H1 (cell line): ENCODE results near the gene THUMPD2. TPM values are rescaled to one million over a fixed set of nuclear protein-coding genes. Genes with fewer than 3 reads are reported as not detected.

Experiments
- CTCF ChIA-PET: fragments of 300-600 bp; sonication (Branson Sonifier 250); formaldehyde crosslinking; loops from one replicate; lab custom pipeline; 2021; ENCODE audit not compliant: partially characterized antibody; lab: Charles Lee
- POLR2A ChIA-PET: fragments of 300-600 bp; sonication (Branson Sonifier 250); formaldehyde crosslinking; loops from one replicate; lab custom pipeline; 2021; ENCODE audit warnings: inconsistent platforms; ENCODE audit not compliant: partially characterized antibody; lab: Charles Lee
- DNase-seq, 2 experiments: peaks; one replicate each; pipeline versions ENCODE4 v3.0.0 to v3.0.0-alpha.2; 2010 to 2022; ENCODE audit warnings: low spot score in 2 of 2, low read depth in 1 of 2, mixed read lengths in 1 of 2
- FAIRE-seq: peaks from 2 replicates; lab custom pipeline; 2011; peaks lifted over from hg19 to GRCh38; lab: Jason Lieb, UNC
- H2AFZ ChIP-seq: 2 replicates; pipeline ENCODE4 v1.8.1; 2012; ENCODE audit warnings: low read length, inconsistent platforms
- H2AK5ac ChIP-seq: 2 replicates; pipeline ENCODE4 v1.6.1; 2013; ENCODE audit warnings: low read depth, low read length
- H2BK120ac ChIP-seq: replicated peaks from 2 replicates; pipeline ENCODE3; 2013; ENCODE audit warnings: low read depth, low read length, inconsistent platforms
- H2BK12ac ChIP-seq: 2 replicates; pipeline ENCODE4 v1.6.1; 2013; ENCODE audit warnings: low read depth, low read length
- H2BK15ac ChIP-seq: 2 replicates; pipeline ENCODE4 v1.6.1; 2013; ENCODE audit warnings: low read length
- H2BK20ac ChIP-seq: 2 replicates; pipeline ENCODE4 v1.6.1; 2013; ENCODE audit warnings: low read length
- H2BK5ac ChIP-seq: 2 replicates; pipeline ENCODE4 v1.6.1; 2013; ENCODE audit warnings: low read depth, low read length
- H3K14ac ChIP-seq: 2 replicates; pipeline ENCODE4 v1.6.1; 2013; ENCODE audit warnings: inconsistent platforms; ENCODE audit not compliant: insufficient read length
- H3K18ac ChIP-seq: 2 replicates; pipeline ENCODE4 v1.6.1; 2013; ENCODE audit warnings: low read length; ENCODE audit errors: extremely low read depth
- H3K23ac ChIP-seq: 2 replicates; pipeline ENCODE4 v1.6.1; 2013; ENCODE audit warnings: inconsistent platforms; ENCODE audit not compliant: insufficient read length
- H3K23me2 ChIP-seq: 2 replicates; pipeline ENCODE4 v1.6.1; 2013; ENCODE audit warnings: low read depth, low read length
- H3K27ac ChIP-seq: 2 replicates; pipeline ENCODE4 v1.6.1; 2011; ENCODE audit warnings: low read depth, low read length, inconsistent platforms
- H3K27me3 ChIP-seq, 4 experiments: replicated peaks in 1 of 4; 1 replicate in 1 of 4; 2 replicates in 3 of 4; pipeline versions ENCODE4 v1.6.1 to v1.8.1; 2011 to 2013; ENCODE audit warnings: low read length in 3 of 4, mild to moderate bottlenecking in 3 of 4, inconsistent platforms in 2 of 4, mixed read lengths in 2 of 4, moderate library complexity in 1 of 4; ENCODE audit not compliant: control insufficient read depth in 3 of 4, insufficient read depth in 3 of 4; ENCODE audit errors: extremely low read depth in 1 of 4
- H3K36me3 ChIP-seq, 4 experiments: 2 replicates each; pipeline versions ENCODE4 v1.6.1 to v1.8.1; 2011 to 2013; ENCODE audit warnings: mild to moderate bottlenecking in 4 of 4, low read length in 3 of 4, moderate library complexity in 2 of 4, control low read depth in 1 of 4, inconsistent platforms in 1 of 4; ENCODE audit not compliant: insufficient read depth in 4 of 4, control insufficient read depth in 2 of 4
- H3K4ac ChIP-seq: replicated peaks from 2 replicates; pipeline ENCODE3; 2013; ENCODE audit warnings: low read length, low read depth, mixed read lengths, inconsistent platforms; ENCODE audit not compliant: insufficient read length
- H3K4me1 ChIP-seq, 4 experiments: replicated peaks in 1 of 4; 1 replicate in 1 of 4; 2 replicates in 3 of 4; pipeline versions ENCODE4 v1.6.1 to v1.8.1; 2011 to 2013; ENCODE audit warnings: low read length in 3 of 4, inconsistent platforms in 2 of 4, mixed read lengths in 1 of 4; ENCODE audit not compliant: insufficient read depth in 4 of 4, control insufficient read depth in 3 of 4
- H3K4me2 ChIP-seq, 2 experiments: 2 replicates each; pipeline versions ENCODE4 v1.6.1 to v1.8.1; 2011 to 2013; ENCODE audit warnings: low read depth in 2 of 2, low read length in 2 of 2, control low read depth in 1 of 2, inconsistent platforms in 1 of 2, mild to moderate bottlenecking in 1 of 2; ENCODE audit not compliant: insufficient read depth in 1 of 2
- H3K4me3 ChIP-seq, 4 experiments: fragments of 200-600, 300-600 bp in 1 of 4; sonication (generic), shearing (Covaris generic), sonication (Bioruptor Twin) in 1 of 4; 2 replicates each; pipeline versions ENCODE4 v1.5.1 to v1.8.1; 2011 to 2016; ENCODE audit warnings: low read length in 4 of 4, low read depth in 3 of 4, control low read depth in 2 of 4, inconsistent platforms in 2 of 4, mild to moderate bottlenecking in 2 of 4, mixed read lengths in 1 of 4, moderate library complexity in 1 of 4; ENCODE audit not compliant: insufficient read depth in 2 of 4; ENCODE audit errors: extremely low read depth in 1 of 4
- H3K56ac ChIP-seq: replicated peaks from 2 replicates; pipeline ENCODE3; 2013; ENCODE audit warnings: low read depth, mild to moderate bottlenecking, mixed read lengths, low read length, inconsistent platforms; ENCODE audit not compliant: insufficient read length
- H3K79me1 ChIP-seq: 2 replicates; pipeline ENCODE4 v1.6.1; 2013; ENCODE audit warnings: low read depth, low read length, control low read depth
- H3K79me2 ChIP-seq, 2 experiments: 2 replicates each; pipeline versions ENCODE4 v1.6.1 to v1.8.1; 2012 to 2013; ENCODE audit warnings: low read length in 2 of 2, mild to moderate bottlenecking in 2 of 2, inconsistent platforms in 1 of 2; ENCODE audit not compliant: insufficient read depth in 2 of 2, control insufficient read depth in 1 of 2
- H3K9ac ChIP-seq, 4 experiments: replicated peaks in 1 of 4; 1 replicate in 1 of 4; 2 replicates in 3 of 4; pipeline versions ENCODE4 v1.6.1 to v1.8.1; 2011 to 2013; ENCODE audit warnings: low read depth in 3 of 4, low read length in 3 of 4, control low read depth in 2 of 4, mild to moderate bottlenecking in 2 of 4, moderate library complexity in 2 of 4, inconsistent platforms in 1 of 4; ENCODE audit errors: extremely low read depth in 1 of 4
- H3K9me3 ChIP-seq, 2 experiments: 2 replicates each; pipeline versions ENCODE4 v1.6.1 to v1.8.1; 2012 to 2013; ENCODE audit warnings: mild to moderate bottlenecking in 2 of 2, moderate library complexity in 2 of 2, control low read depth in 1 of 2, inconsistent platforms in 1 of 2, low read depth in 1 of 2, low read length in 1 of 2, mixed read lengths in 1 of 2; ENCODE audit not compliant: insufficient read depth in 2 of 2
- H4K20me1 ChIP-seq, 2 experiments: replicated peaks in 1 of 2; 2 replicates each; pipeline versions ENCODE3 to v1.8.1; 2011 to 2013; ENCODE audit warnings: inconsistent platforms in 2 of 2, low read length in 2 of 2, mild to moderate bottlenecking in 1 of 2; ENCODE audit not compliant: insufficient read depth in 2 of 2, control insufficient read depth in 1 of 2
- H4K5ac ChIP-seq: 2 replicates; pipeline ENCODE4 v1.6.1; 2013; ENCODE audit warnings: low read length, low read depth, mixed read lengths, inconsistent platforms; ENCODE audit not compliant: insufficient read length
- H4K8ac ChIP-seq: 2 replicates; pipeline ENCODE4 v1.8.0; 2013; ENCODE audit warnings: mild to moderate bottlenecking, moderate library complexity, low read length, inconsistent platforms; ENCODE audit not compliant: insufficient read depth; ENCODE audit errors: extremely low read depth
- H4K91ac ChIP-seq: replicated peaks from 2 replicates; pipeline ENCODE3; 2013; ENCODE audit warnings: low read length, mixed read lengths, inconsistent platforms; ENCODE audit not compliant: insufficient read length
- CBX5 ChIP-seq: fragments of 300-800, 300-1000 bp; sonication (generic); IDR thresholded peaks from 2 replicates; pipeline ENCODE4 v1.7.1; 2016; ENCODE audit warnings: antibody characterized with exemption, low read length, low read depth
- E2F6 ChIP-seq: IDR thresholded peaks from 2 replicates; pipeline ENCODE4 v1.6.1; 2012; ENCODE audit warnings: inconsistent platforms
- EP300 ChIP-seq, 2 experiments: IDR thresholded peaks; 1 replicate in 1 of 2; 2 replicates in 1 of 2; pipeline ENCODE4 v1.6.1; 2011 to 2012; ENCODE audit warnings: low read depth in 2 of 2, low read length in 2 of 2, mild to moderate bottlenecking in 2 of 2, borderline replicate concordance in 1 of 2, inconsistent platforms in 1 of 2, moderate library complexity in 1 of 2
- GABPA ChIP-seq: IDR thresholded peaks from 2 replicates; pipeline ENCODE4 v1.6.1; 2011; ENCODE audit warnings: mild to moderate bottlenecking, low read length, moderate library complexity, borderline replicate concordance; ENCODE audit not compliant: insufficient read depth
- SP1 ChIP-seq: IDR thresholded peaks from 2 replicates; pipeline ENCODE4 v1.6.1; 2011; ENCODE audit warnings: low read depth, low read length
- YY1 ChIP-seq: IDR thresholded peaks from 2 replicates; pipeline ENCODE4 v1.6.1; 2011; ENCODE audit warnings: low read depth, mild to moderate bottlenecking, low read length
- WGBS, 2 experiments: shearing (Covaris generic) in 1 of 2; methylation state at CpG; one replicate each; pipeline versions ENCODE4 v1.1.6 to v1.1.7; 2013 to 2015; ENCODE audit warnings: low lambda C conversion rate in 2 of 2, mixed read lengths in 2 of 2, inconsistent platforms in 1 of 2, low coverage in 1 of 2, missing lambda C conversion rate in 1 of 2; ENCODE audit not compliant: insufficient replicate concordance in 2 of 2, insufficient coverage in 1 of 2, insufficient read length in 1 of 2; ENCODE audit errors: extremely low coverage in 1 of 2, missing lambda C conversion rate in 1 of 2; 5-methylcytosine and 5-hydroxymethylcytosine counted together
- polyA plus RNA-seq, 7 experiments: library from polyadenylated mRNA; depleted of rRNA in 3 of 7; stranded (reverse) in 5 of 7; unstranded in 2 of 7; fragments of >200 nt in 5 of 7; fragments of 200-250 nt in 2 of 7; gene quantifications; 1 replicate in 5 of 7; 2 replicates in 1 of 7; 4 replicates in 1 of 7; pipeline versions ENCODE4 v1.2.1 to v1.2.3, GENCODE V29; 2011 to 2013; ENCODE audit warnings: missing spikeins in 2 of 7, mixed read lengths in 2 of 7
- total RNA-seq: library from RNA; stranded (reverse); fragmentation: NEBNext Ultra II Directional; extraction: Animal tissue kit (Norgen Biotek cat#: 25700); gene quantifications from 2 replicates; pipeline ENCODE4 v1.2.1, GENCODE V29; 2021

THUMPD2 gene
- total and polyA plus RNA-seq, 2 of the 8 experiments (the other 6 are each of a cell fraction or from before 2014, with no cell fraction given) = 8.6 to 17.0 TPM

- Histone ChIP-seq H3K23ac (no peak overlapping the region), H3K36me3 (peaks cover 1 to 10% (median 9%) of the 10 kb centered on the region in 4 experiments; a peak in 5 of 8 replicates), H3K4me2 (no peak overlapping the region), H3K4me1 (peaks cover 0 to 4% (median 1%) of the 10 kb centered on the region in 4 experiments; a peak in 3 of 7 replicates), H3K14ac (no peak overlapping the region), H3K27ac (no peak overlapping the region), H4K8ac (no peak overlapping the region), H3K4ac (no peak overlapping the region), H3K27me3 (no peaks in the 10 kb centered on the region), H2BK5ac (no peak overlapping the region), H2AK5ac (no peak overlapping the region), H3K79me1 (no peaks in the 10 kb centered on the region; the same call in 1 of the 2 replicates), H2BK15ac (no peak overlapping the region), H3K56ac (no peak overlapping the region), H2BK20ac (no peak overlapping the region), H4K20me1 (peaks cover 0 to 1% of the 10 kb centered on the region in 2 experiments), H3K9ac (no peak overlapping the region), H2BK120ac (no peak overlapping the region), H4K5ac (no peak overlapping the region), H4K91ac (no peak overlapping the region), H3K79me2 (peaks cover 0 to 12% of the 10 kb centered on the region in 2 experiments; a peak in 2 of 4 replicates), H3K9me3 (no peaks in the 10 kb centered on the region), H3K4me3 (no peak overlapping the region), H3K23me2 (no peaks in the 10 kb centered on the region), H2AFZ (no peak overlapping the region), H2BK12ac (no peak overlapping the region), H3K18ac (no peak overlapping the region)
- POLR2A ChIA-PET = no interaction called here
- CTCF ChIA-PET = interaction anchor here (0.6 to 9.8 kb wide), 30 partner anchors 8 to 816 kb away, joined by 3 to 109 read pairs (median 4); no protein-coding TSS in a partner anchor
- FAIRE-seq (no peak), DNase-seq (no peak)
- TF ChIP-seq YY1 (no peak), E2F6 (no peak), SP1 (no peak), CBX5 (no peak), GABPA (no peak), EP300 (IDR thresholded peaks at IDR 0.05; ENCODE audit: borderline replicate concordance in 1 of 2, low read depth in 2 of 2, low read length in 2 of 2) (no peak)
- 88% methylated on average over 3 of the region's 3 CpGs; no CpG with 5 or more reads in 1 of the 2 experiments for WGBS, 2 experiments
Observed at GRCh38 chr2:39731546-39731945, 47.5 kb downstream of the THUMPD2 start.
